GM23248 (cell line): ENCODE results near the gene ACE.

Experiments
- EZH2 ChIP-seq: fragments of 200-600 bp; sonication (generic); IDR thresholded peaks from 2 replicates; pipeline ENCODE4 v1.6.1; 2018; ENCODE audit warnings: antibody characterized with exemption, mild to moderate bottlenecking; ENCODE audit not compliant: insufficient read depth, poor library complexity, severe bottlenecking
- EZH2phosphoT487 ChIP-seq: fragments of 200-600 bp; sonication (generic); IDR thresholded peaks from 2 replicates; pipeline ENCODE4 v1.6.1; 2018; ENCODE audit warnings: antibody characterized with exemption, moderate library complexity, mild to moderate bottlenecking, low read depth; ENCODE audit not compliant: insufficient read depth

- no peak for TF ChIP-seq EZH2
- TF ChIP-seq EZH2phosphoT487: no peak
These were observed 38.6 kb downstream of the ACE start for GRCh38 chr17:63515426-63515825.
